ENCODE results near the gene ILDR1.

The ILDR1 gene

DNA sequence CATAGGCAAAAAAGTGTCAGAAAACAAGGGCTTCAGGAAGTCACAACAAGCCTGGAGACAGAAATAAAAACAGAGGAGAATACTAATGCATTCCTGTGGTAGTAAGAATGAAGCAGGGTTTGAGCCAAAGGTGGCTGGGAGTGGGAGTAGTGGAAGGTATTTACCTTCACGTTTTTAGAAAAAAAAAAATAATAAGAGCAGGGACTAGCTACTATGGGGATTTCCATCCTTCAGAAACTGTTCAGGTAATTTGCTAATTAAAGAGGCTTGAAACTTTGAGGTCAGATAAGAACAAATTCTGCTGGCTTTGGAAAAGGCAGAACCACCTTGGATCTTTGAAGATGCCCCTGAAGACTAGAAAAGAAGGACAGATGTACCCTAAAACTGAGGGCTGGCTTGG, 18.4 kb downstream of the ILDR1 start:
- no peaks in the 10 kb centered on the region for H3K9me2 ChIP-seq (replicated peaks; ENCODE audit: insufficient read depth, low read length)
- H3K27ac ChIP-seq (ENCODE audit: low read depth, low read length) = peak overlapping the region; percentile 65
- H3K27me3 ChIP-seq (ENCODE audit: low read length) = no peaks in the 10 kb centered on the region
- H3K9me3 ChIP-seq (ENCODE audit: insufficient read depth, low read length) = no peaks in the 10 kb centered on the region
- H3K4me2 ChIP-seq (ENCODE audit: low read depth, low read length, poor library complexity, severe bottlenecking) = peak overlapping the region; percentile 76
- TF ChIP-seq EZH2phosphoT487 (conservative IDR thresholded peaks at IDR 0.05; ENCODE audit: low read length) = no peak
- TF ChIP-seq, protein P1, sequence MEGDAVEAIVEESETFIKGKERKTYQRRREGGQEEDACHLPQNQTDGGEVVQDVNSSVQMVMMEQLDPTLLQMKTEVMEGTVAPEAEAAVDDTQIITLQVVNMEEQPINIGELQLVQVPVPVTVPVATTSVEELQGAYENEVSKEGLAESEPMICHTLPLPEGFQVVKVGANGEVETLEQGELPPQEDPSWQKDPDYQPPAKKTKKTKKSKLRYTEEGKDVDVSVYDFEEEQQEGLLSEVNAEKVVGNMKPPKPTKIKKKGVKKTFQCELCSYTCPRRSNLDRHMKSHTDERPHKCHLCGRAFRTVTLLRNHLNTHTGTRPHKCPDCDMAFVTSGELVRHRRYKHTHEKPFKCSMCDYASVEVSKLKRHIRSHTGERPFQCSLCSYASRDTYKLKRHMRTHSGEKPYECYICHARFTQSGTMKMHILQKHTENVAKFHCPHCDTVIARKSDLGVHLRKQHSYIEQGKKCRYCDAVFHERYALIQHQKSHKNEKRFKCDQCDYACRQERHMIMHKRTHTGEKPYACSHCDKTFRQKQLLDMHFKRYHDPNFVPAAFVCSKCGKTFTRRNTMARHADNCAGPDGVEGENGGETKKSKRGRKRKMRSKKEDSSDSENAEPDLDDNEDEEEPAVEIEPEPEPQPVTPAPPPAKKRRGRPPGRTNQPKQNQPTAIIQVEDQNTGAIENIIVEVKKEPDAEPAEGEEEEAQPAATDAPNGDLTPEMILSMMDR (IDR thresholded peaks at IDR 0.05; ENCODE audit: insufficient read depth, low read length, poor library complexity, severe bottlenecking) = no peak
- H3K79me2 ChIP-seq (ENCODE audit: insufficient read depth, low read length) = no peaks in the 10 kb centered on the region
- H3F3A ChIP-seq (ENCODE audit: insufficient read depth) = peaks cover 6% of the 10 kb centered on the region; the same call in 1 of the 2 replicates
- H3K9ac ChIP-seq (ENCODE audit: low read length) = peak overlapping the region; percentile 34
- peak overlapping the region; percentile 18 for H3K4me3 ChIP-seq (ENCODE audit: insufficient read depth, low read length, poor library complexity, severe bottlenecking)
- no peak overlapping the region for H2AFZ ChIP-seq (ENCODE audit: low read depth, low read length, severe bottlenecking)
- H3K36me3 ChIP-seq (ENCODE audit: low read length) = no peaks in the 10 kb centered on the region; the same call in 1 of the 2 replicates
- no peaks in the 10 kb centered on the region for H4K20me1 ChIP-seq (ENCODE audit: low read depth, low read length)

DNA sequence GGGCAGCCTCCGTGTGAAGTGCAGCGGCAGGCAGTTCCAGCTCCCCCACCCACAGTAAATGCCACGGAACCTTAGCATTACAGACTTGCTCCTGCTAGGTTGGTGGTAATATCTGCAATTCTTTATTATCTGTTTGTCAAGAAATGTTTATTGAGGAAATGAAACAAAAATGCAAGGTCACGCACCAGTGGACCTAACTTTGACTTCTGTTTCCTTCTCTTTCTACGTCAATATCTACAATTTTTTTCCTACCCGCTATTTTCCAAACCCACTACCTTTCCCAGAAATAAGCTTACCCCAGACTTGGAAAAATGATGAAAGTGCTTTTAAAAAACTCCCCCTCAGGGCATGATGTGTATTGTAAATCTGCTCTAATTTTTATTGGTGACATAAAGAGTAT, 18.9 kb downstream of the ILDR1 start:
- Histone ChIP-seq H3F3A (ENCODE audit: insufficient read depth) (peaks cover 6% of the 10 kb centered on the region; the same call in 1 of the 2 replicates), H3K27me3 (ENCODE audit: low read length) (no peaks in the 10 kb centered on the region), H3K9me2 (replicated peaks; ENCODE audit: insufficient read depth, low read length) (no peaks in the 10 kb centered on the region), H3K9me3 (ENCODE audit: insufficient read depth, low read length) (no peaks in the 10 kb centered on the region), H2AFZ (ENCODE audit: low read depth, low read length, severe bottlenecking) (no peak overlapping the region), H3K27ac (ENCODE audit: low read depth, low read length) (peak overlapping the region; percentile 65), H3K79me2 (ENCODE audit: insufficient read depth, low read length) (no peaks in the 10 kb centered on the region), H3K4me3 (ENCODE audit: insufficient read depth, low read length, poor library complexity, severe bottlenecking) (peak overlapping the region; percentile 18), H3K9ac (ENCODE audit: low read length) (peak overlapping the region; percentile 34), H3K36me3 (ENCODE audit: low read length) (no peaks in the 10 kb centered on the region; the same call in 1 of the 2 replicates), H4K20me1 (ENCODE audit: low read depth, low read length) (no peaks in the 10 kb centered on the region), H3K4me2 (ENCODE audit: low read depth, low read length, poor library complexity, severe bottlenecking) (peak overlapping the region; percentile 76)
- TF ChIP-seq, protein P1 (IDR thresholded peaks at IDR 0.05; ENCODE audit: insufficient read depth, low read length, poor library complexity, severe bottlenecking) = no peak
- TF ChIP-seq EZH2phosphoT487 (conservative IDR thresholded peaks at IDR 0.05; ENCODE audit: low read length) = no peak

DNA sequence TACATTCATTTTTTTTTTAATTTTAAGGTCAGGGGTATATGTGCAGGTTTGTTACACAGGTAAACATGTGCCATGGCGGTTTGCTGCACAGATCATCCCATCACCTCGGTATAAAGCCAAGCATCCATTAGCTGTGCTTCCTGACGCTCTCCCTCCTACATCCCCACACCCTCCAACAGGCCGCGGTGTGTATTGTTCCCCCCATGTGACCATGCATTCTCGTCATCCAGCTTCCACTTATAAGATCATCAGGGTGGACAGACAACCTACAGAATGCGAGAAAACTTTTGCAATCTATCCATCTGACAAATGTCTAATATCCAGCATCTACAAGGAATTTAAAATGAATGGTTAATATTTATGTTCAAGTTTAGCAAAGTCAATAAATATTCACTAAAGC, 19.4 kb downstream of the ILDR1 start:
- no peak for TF ChIP-seq EZH2phosphoT487 (conservative IDR thresholded peaks at IDR 0.05; ENCODE audit: low read length)
- TF ChIP-seq, protein P1 (IDR thresholded peaks at IDR 0.05; ENCODE audit: insufficient read depth, low read length, poor library complexity, severe bottlenecking) = no peak

More for the DNA sequence above, 19.4 kb downstream of the ILDR1 start:
- Histone ChIP-seq H3K79me2 (ENCODE audit: insufficient read depth, low read length) (no peaks in the 10 kb centered on the region), H3K9me3 (ENCODE audit: insufficient read depth, low read length) (no peaks in the 10 kb centered on the region), H3K4me2 (ENCODE audit: low read depth, low read length, poor library complexity, severe bottlenecking) (peak overlapping the region; percentile 76), H3K4me3 (ENCODE audit: insufficient read depth, low read length, poor library complexity, severe bottlenecking) (peak overlapping the region; percentile 18), H3K27ac (ENCODE audit: low read depth, low read length) (peak overlapping the region; percentile 65), H3K36me3 (ENCODE audit: low read length) (no peaks in the 10 kb centered on the region; the same call in 1 of the 2 replicates), H3K9ac (ENCODE audit: low read length) (peak overlapping the region; percentile 34), H3F3A (ENCODE audit: insufficient read depth) (peaks cover 6% of the 10 kb centered on the region; the same call in 1 of the 2 replicates), H2AFZ (ENCODE audit: low read depth, low read length, severe bottlenecking) (no peak overlapping the region), H3K9me2 (replicated peaks; ENCODE audit: insufficient read depth, low read length) (no peaks in the 10 kb centered on the region), H4K20me1 (ENCODE audit: low read depth, low read length) (no peaks in the 10 kb centered on the region), H3K27me3 (ENCODE audit: low read length) (no peaks in the 10 kb centered on the region)
